CD4-positive, alpha-beta memory T cell (primary cell): ENCODE results near the gene SLC2A9. TPM values are rescaled to one million over a fixed set of nuclear protein-coding genes. Genes with fewer than 3 reads are reported as not detected.
"Not testable (repeated sequence)": the region's sequence is repeated elsewhere in the genome, so short reads cannot be mapped to it uniquely, and the experiment has no call there.

Source experiments
- CTCF ChIA-PET: fragments of 350-600 bp; sonication (Branson Sonifier 250); formaldehyde crosslinking; loops from one replicate; lab custom pipeline; 2021; ENCODE audit warnings: inconsistent platforms; ENCODE audit not compliant: partially characterized antibody; lab: Charles Lee
- POLR2A ChIA-PET: fragments of 350-600 bp; sonication (Branson Sonifier 250); formaldehyde crosslinking; loops from one replicate; lab custom pipeline; 2021; ENCODE audit not compliant: partially characterized antibody; lab: Charles Lee
- DNase-seq, 5 donors: peaks; one replicate each; pipeline versions ENCODE4 v3.0.0 to v3.0.0-alpha.2; 2020 to 2022; ENCODE audit warnings: mixed read lengths in 1 of 5
- H3K27ac ChIP-seq: one replicate; pipeline ENCODE4 v1.7.0; 2013; ENCODE audit warnings: low read depth, low read length
- H3K27me3 ChIP-seq: 2 replicates; pipeline ENCODE4 v1.7.0; 2013; ENCODE audit warnings: mild to moderate bottlenecking, low read length, moderate library complexity; ENCODE audit not compliant: insufficient read depth
- H3K36me3 ChIP-seq: 2 replicates; pipeline ENCODE4 v1.7.0; 2013; ENCODE audit warnings: mild to moderate bottlenecking, low read length, moderate library complexity; ENCODE audit not compliant: insufficient read depth
- H3K4me1 ChIP-seq: 2 replicates; pipeline ENCODE4 v1.7.0; 2013; ENCODE audit warnings: mild to moderate bottlenecking, low read length, moderate library complexity; ENCODE audit not compliant: insufficient read depth
- H3K4me3 ChIP-seq, 2 donors: one replicate each; pipeline ENCODE4 v1.7.0; 2013; ENCODE audit warnings: low read length in 2 of 2, mild to moderate bottlenecking in 1 of 2
- H3K9me3 ChIP-seq, 2 donors: one replicate each; pipeline ENCODE4 v1.7.0; 2013; ENCODE audit warnings: low read length in 2 of 2, control low read depth in 1 of 2; ENCODE audit not compliant: control insufficient read depth in 1 of 2
- H3K27ac Mint-ChIP-seq, 7 donors: one replicate each; pipeline ENCODE4 v1.8.0; 2020 to 2021; ENCODE audit warnings: mixed read lengths in 7 of 7, mild to moderate bottlenecking in 6 of 7, inconsistent platforms in 3 of 7, moderate library complexity in 3 of 7
- H3K27me3 Mint-ChIP-seq, 2 donors: one replicate each; pipeline ENCODE4 v1.8.0; 2020 to 2021; ENCODE audit warnings: mixed read lengths in 2 of 2
- H3K36me3 Mint-ChIP-seq, 2 donors: one replicate each; pipeline ENCODE4 v1.8.0; 2020 to 2021; ENCODE audit warnings: mixed read lengths in 2 of 2, inconsistent platforms in 1 of 2, mild to moderate bottlenecking in 1 of 2
- H3K4me1 Mint-ChIP-seq, 4 donors: one replicate each; pipeline ENCODE4 v1.8.0; 2020 to 2021; ENCODE audit warnings: mixed read lengths in 4 of 4, mild to moderate bottlenecking in 1 of 4
- H3K4me3 Mint-ChIP-seq, 8 donors: one replicate each; pipeline ENCODE4 v1.8.0; 2020 to 2021; ENCODE audit warnings: mixed read lengths in 8 of 8, mild to moderate bottlenecking in 7 of 8, moderate library complexity in 6 of 8, inconsistent platforms in 3 of 8
- H3K9me3 Mint-ChIP-seq, 8 donors: one replicate each; pipeline ENCODE4 v1.8.0; 2020 to 2021; ENCODE audit warnings: mixed read lengths in 8 of 8, mild to moderate bottlenecking in 5 of 8, inconsistent platforms in 3 of 8, moderate library complexity in 1 of 8
- intact Hi-C: fragments of 100-400 bp; cut with micrococcal nuclease; formaldehyde crosslinking; loops from one replicate; pipeline ENCODE4 v1.15.1; 2023
- polyA plus RNA-seq, 2 donors: library from polyadenylated mRNA; unstranded; fragments of 300-500 nt; fragmentation: Illumina TruSeq; gene quantifications; one replicate each; pipeline ENCODE4 v1.2.3, GENCODE V29; 2021
- total RNA-seq, 2 experiments: library from RNA; stranded (reverse); gene quantifications; one replicate each; pipeline ENCODE4 v1.2.3, GENCODE V29; 2021

The SLC2A9 gene
- total and polyA plus RNA-seq, 4 experiments from 2014 or later, result 0.43 to 2.4 (median 1.7) TPM

DNA sequence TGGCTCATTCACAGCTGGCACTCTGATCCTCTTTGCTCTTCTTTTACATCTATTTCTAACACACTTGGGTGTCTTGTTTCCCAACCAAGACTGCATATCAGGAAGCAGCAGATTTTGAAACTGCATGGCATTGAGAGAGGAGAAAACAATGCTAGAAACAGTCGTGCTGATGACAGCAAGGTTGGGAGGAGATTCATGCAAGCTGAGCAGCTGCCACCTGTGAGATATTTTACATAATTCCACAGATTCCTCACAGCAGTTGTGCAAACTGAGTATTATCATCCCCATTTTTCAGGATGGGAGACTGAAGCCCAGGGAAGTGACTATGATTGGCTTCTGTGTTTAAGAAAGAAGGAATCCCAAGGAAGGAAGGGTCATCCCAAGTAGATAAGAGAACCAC, 105.0 kb downstream of the SLC2A9 start:
- CTCF ChIA-PET, result no interaction called here
- DNase-seq, result no peak

DNA sequence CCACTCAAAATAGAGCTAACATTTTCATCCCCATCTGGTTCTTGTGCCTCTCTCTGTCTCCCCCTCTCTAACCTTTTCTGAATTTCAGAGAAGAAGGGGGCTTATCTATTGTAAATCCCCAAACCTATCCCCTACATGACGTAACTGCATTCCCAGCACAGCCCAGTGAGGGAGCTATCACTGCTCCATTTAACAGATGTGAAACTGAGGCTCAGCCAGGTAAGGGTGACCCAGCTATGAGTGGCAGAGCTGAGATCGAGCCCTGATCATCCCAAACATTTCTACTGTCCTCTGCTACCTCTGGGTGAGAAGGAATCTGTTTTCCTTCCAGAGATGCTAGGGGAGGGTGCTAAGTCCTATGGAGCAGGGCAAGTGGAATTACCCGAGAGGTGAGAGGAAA, 107.5 kb downstream of the SLC2A9 start:
- no peak overlapping the region for H3K27ac Mint-ChIP-seq
- no peaks in the 10 kb centered on the region for H3K9me3 ChIP-seq
- intact Hi-C loops, result no loop called here
- no peaks in the 10 kb centered on the region for H3K4me1 ChIP-seq
- H3K27me3 Mint-ChIP-seq, result peaks cover 0 to 3% of the 10 kb centered on the region in 2 donors
- H3K4me1 Mint-ChIP-seq, result no peaks in the 10 kb centered on the region
- H3K36me3 ChIP-seq, result no peaks in the 10 kb centered on the region
- H3K36me3 Mint-ChIP-seq, result no peaks in the 10 kb centered on the region
- ChIA-PET POLR2A (no interaction called here), CTCF (interaction anchor here (1.1 kb wide), 1 partner anchor 10 kb away, joined by 3 read pairs; no protein-coding TSS in a partner anchor)
- H3K4me3 ChIP-seq, result no peak overlapping the region
- H3K27me3 ChIP-seq, result no peaks in the 10 kb centered on the region
- H3K9me3 Mint-ChIP-seq, result peaks cover 0 to 3% (median 0%) of the 10 kb centered on the region in 8 donors
- no peak overlapping the region for H3K4me3 Mint-ChIP-seq
- no peak overlapping the region for H3K27ac ChIP-seq
- DNase-seq, result no peak

More for the DNA sequence above, 105.0 kb downstream of the SLC2A9 start:
- Mint-ChIP-seq H3K27ac (no peak overlapping the region), H3K36me3 (no peaks in the 10 kb centered on the region), H3K4me3 (no peak overlapping the region), H3K4me1 (no peaks in the 10 kb centered on the region), H3K27me3 (peaks cover 0 to 3% of the 10 kb centered on the region in 2 donors), H3K9me3 (peaks cover 0 to 3% (median 0%) of the 10 kb centered on the region in 8 donors)
- Histone ChIP-seq H3K9me3 (no peaks in the 10 kb centered on the region), H3K36me3 (no peaks in the 10 kb centered on the region), H3K27ac (no peak overlapping the region), H3K4me1 (no peaks in the 10 kb centered on the region), H3K4me3 (no peak overlapping the region), H3K27me3 (no peaks in the 10 kb centered on the region)
- intact Hi-C loops, result no loop called here
- POLR2A ChIA-PET, result no interaction called here

DNA sequence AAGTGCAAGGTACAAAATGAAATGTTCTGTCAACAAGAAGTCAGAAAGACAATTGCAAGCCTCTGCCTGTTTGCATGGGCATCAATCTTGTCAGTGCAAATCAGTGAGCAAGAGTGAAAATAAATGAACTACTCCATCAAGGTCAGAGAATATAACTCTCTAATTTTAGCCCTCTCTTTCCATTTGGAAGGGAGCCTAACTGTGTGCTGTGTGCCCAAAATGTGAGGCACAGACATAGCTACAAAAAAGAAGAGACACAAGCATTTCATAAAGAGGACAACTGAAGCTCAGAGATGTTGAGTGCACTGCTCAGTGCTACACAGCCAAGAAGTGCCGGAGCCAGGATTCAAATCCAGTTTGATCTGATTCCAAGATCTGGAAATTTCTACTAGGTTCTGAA, 114.3 kb downstream of the SLC2A9 start:
- no peaks in the 10 kb centered on the region for H3K4me1 ChIP-seq
- no peaks in the 10 kb centered on the region for H3K36me3 ChIP-seq
- no peak overlapping the region for H3K27ac ChIP-seq
- H3K36me3 Mint-ChIP-seq, result no peaks in the 10 kb centered on the region
- H3K9me3 Mint-ChIP-seq, result peaks cover 0 to 5% (median 0%) of the 10 kb centered on the region in 8 donors
- H3K27me3 ChIP-seq, result no peaks in the 10 kb centered on the region
- H3K4me3 ChIP-seq, result no peak overlapping the region
- ChIA-PET CTCF (interaction anchor here (1.2 kb wide), 1 partner anchor 8 kb away, joined by 3 read pairs; no protein-coding TSS in a partner anchor), POLR2A (no interaction called here)
- no peaks in the 10 kb centered on the region for H3K9me3 ChIP-seq
- DNase-seq, result no peak
- intact Hi-C loops, result no loop called here
- H3K4me1 Mint-ChIP-seq, result no peaks in the 10 kb centered on the region
- H3K27me3 Mint-ChIP-seq, result peaks cover 0 to 2% of the 10 kb centered on the region in 2 donors
- H3K4me3 Mint-ChIP-seq, result no peak overlapping the region
- no peak overlapping the region for H3K27ac Mint-ChIP-seq

DNA sequence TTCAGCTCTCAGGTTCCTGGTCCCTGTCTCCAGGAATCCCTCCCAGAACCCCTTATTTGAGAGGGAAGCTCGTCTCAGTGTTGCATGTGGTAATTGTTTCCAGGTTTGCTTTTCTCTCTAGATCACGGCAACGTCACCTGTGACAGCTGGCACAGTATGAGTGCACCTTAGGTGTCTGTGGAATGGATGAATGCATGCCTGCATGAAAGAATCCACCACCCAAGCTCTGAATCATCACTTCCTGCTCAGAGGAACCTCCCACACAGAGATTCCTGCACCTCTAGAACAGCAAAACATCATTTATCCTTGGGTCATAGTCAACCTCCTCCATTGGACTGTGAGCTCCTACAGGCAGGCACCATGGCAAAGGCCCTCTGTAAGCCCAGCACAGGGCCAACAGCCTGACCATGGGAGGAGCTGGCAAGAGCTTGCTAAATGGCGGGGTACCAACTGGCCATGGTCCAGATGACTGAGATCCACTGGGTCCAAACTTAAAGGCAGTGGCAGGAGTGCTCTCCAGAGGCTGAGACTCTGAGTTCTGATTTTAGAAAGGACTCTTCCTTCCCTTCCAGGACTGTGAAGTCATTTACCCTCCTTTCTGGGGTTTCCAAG, 116.2 kb downstream of the SLC2A9 start:
- no peaks in the 10 kb centered on the region for H3K9me3 ChIP-seq
- no peak overlapping the region for H3K4me3 Mint-ChIP-seq
- no peaks in the 10 kb centered on the region for H3K4me1 ChIP-seq
- no peaks in the 10 kb centered on the region for H3K36me3 Mint-ChIP-seq
- no peak overlapping the region for H3K27ac ChIP-seq
- intact Hi-C loops, result no loop called here
- POLR2A ChIA-PET, result no interaction called here
- H3K27me3 ChIP-seq, result no peaks in the 10 kb centered on the region
- H3K4me3 ChIP-seq, result no peak overlapping the region
- no peaks in the 10 kb centered on the region for H3K4me1 Mint-ChIP-seq
- H3K36me3 ChIP-seq, result no peaks in the 10 kb centered on the region
- CTCF ChIA-PET, result no interaction called here
- no peak for DNase-seq
- no peak overlapping the region for H3K27ac Mint-ChIP-seq
- H3K9me3 Mint-ChIP-seq, result peaks cover 0 to 2% (median 0%) of the 10 kb centered on the region in 8 donors
- peaks cover 1 to 5% of the 10 kb centered on the region in 2 donors for H3K27me3 Mint-ChIP-seq

DNA sequence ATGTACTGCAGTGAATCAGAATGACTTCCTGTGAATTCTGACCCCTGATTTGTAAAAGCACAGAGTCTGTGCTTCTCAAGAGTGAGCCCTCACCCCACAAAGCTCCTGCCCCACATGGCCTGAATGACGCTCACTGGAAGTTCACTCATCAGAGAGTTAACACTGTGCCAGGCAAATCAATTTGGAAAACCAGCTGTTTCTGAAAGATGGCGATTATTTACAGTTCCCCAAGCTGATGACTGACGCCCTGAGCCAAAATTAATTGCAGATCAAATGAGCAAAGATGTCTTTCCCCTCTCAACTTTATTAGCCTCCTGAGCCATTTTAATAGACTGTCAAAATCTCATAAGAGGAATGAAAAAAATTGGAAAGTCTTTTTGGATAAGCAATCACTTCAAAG, 118.0 kb downstream of the SLC2A9 start:
- POLR2A ChIA-PET, result no interaction called here
- no peaks in the 10 kb centered on the region for H3K36me3 ChIP-seq

DNA sequence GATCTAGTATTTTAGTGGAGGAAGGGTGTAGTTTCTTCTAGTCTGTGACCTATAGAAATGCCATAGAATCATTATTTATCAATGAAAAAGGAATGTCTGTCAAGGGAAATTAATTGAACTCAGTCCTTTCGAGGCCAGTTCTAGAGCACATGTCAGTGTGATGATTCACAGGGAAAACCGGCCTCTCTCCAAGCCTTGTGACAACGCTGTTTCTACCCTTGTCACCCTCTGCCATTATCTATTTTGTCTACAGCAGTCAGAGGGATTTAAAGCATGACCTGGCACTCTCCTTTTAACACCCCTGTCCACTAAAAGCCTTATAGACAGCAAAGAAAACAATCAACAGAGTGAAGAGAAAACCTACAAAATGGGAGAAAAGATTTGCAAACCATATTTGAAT, 120.0 kb downstream of the SLC2A9 start:
- ChIA-PET POLR2A (no interaction called here), CTCF (no interaction called here)
- Histone ChIP-seq H3K27me3 (no peaks in the 10 kb centered on the region), H3K36me3 (no peaks in the 10 kb centered on the region), H3K4me3 (no peak overlapping the region), H3K27ac (no peak overlapping the region), H3K4me1 (no peaks in the 10 kb centered on the region), H3K9me3 (no peaks in the 10 kb centered on the region)
- H3K36me3 Mint-ChIP-seq, result no peaks in the 10 kb centered on the region
- no peak overlapping the region for H3K27ac Mint-ChIP-seq
- peaks cover 3 to 8% of the 10 kb centered on the region in 2 donors for H3K27me3 Mint-ChIP-seq
- intact Hi-C loops, result no loop called here
- DNase-seq, result no peak
- H3K4me3 Mint-ChIP-seq, result no peak overlapping the region
- no peaks in the 10 kb centered on the region for H3K4me1 Mint-ChIP-seq
- H3K9me3 Mint-ChIP-seq, result peaks cover 0 to 2% (median 0%) of the 10 kb centered on the region in 8 donors

More for the DNA sequence above, 118.0 kb downstream of the SLC2A9 start:
- peaks cover 0 to 2% (median 0%) of the 10 kb centered on the region in 8 donors for H3K9me3 Mint-ChIP-seq
- CTCF ChIA-PET, result no interaction called here
- no peaks in the 10 kb centered on the region for H3K4me1 Mint-ChIP-seq
- H3K27ac ChIP-seq, result no peak overlapping the region
- no peak overlapping the region for H3K4me3 ChIP-seq
- no peaks in the 10 kb centered on the region for H3K9me3 ChIP-seq
- intact Hi-C loops, result no loop called here
- H3K27me3 Mint-ChIP-seq, result peaks cover 3 to 8% of the 10 kb centered on the region in 2 donors
- no peaks in the 10 kb centered on the region for H3K36me3 Mint-ChIP-seq
- H3K27ac Mint-ChIP-seq, result no peak overlapping the region
- no peak for DNase-seq
- H3K4me3 Mint-ChIP-seq, result no peak overlapping the region
- H3K27me3 ChIP-seq, result no peaks in the 10 kb centered on the region
- no peaks in the 10 kb centered on the region for H3K4me1 ChIP-seq

DNA sequence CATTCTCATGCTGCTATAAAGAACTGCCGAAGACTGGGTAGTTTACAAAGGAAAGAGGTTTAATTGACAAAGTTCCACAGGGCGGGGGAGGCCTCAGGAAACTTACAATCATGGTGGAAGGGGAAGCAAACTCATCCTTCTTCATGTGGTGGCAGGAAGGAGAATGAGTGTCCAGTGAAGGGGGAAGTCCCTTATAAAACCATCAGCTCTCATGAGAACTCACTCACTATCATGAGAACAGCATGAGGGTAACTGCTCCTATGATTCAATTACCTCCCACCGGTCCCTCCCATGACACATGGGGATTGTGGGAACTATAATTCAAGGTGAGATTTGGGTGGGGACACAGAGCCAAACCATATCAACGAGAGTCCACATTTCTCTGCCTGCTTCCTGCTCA, 120.7 kb downstream of the SLC2A9 start:
- H3K36me3 ChIP-seq, H3K27ac Mint-ChIP-seq, CTCF ChIA-PET, POLR2A ChIA-PET, DNase-seq, H3K9me3 ChIP-seq, H3K27ac ChIP-seq, H3K9me3 Mint-ChIP-seq, H3K4me1 Mint-ChIP-seq, H3K4me3 Mint-ChIP-seq, H3K27me3 Mint-ChIP-seq, H3K4me1 ChIP-seq, H3K36me3 Mint-ChIP-seq, H3K4me3 ChIP-seq, intact Hi-C loops, H3K27me3 ChIP-seq: not testable (repeated sequence)
